ENCODE results near the gene EFCAB9. TPM values are rescaled to one million over a fixed set of nuclear protein-coding genes. Genes with fewer than 3 reads are reported as not detected.

The EFCAB9 gene
- polyA plus RNA-seq, 1 of the 3 experiments (the other 2 are of a cell fraction), result 0.10 TPM

GRCh38 chr5:172207511-172207910, 13.5 kb downstream of the EFCAB9 start:
- Histone ChIP-seq H3F3A (replicated peaks; ENCODE audit: insufficient read depth) (peaks cover 4% of the 10 kb centered on the region), H3K9me2 (no peaks in the 10 kb centered on the region), H3K79me2 (ENCODE audit: insufficient read depth) (peaks cover 25% of the 10 kb centered on the region; the same call in 1 of the 2 replicates), H4K20me1 (ENCODE audit: insufficient read depth) (no peaks in the 10 kb centered on the region), H3K4me1 (ENCODE audit: control insufficient read depth in 1 of 2, insufficient read depth in 2 of 2, low read depth in 1 of 2, low read length in 1 of 2) (no peaks in the 10 kb centered on the region), H3K27me3 (ENCODE audit: insufficient read depth) (no peaks in the 10 kb centered on the region), H3K9ac (no peak overlapping the region), H3K36me3 (replicated peaks in 1 of 2; ENCODE audit: control insufficient read depth in 1 of 2, insufficient read depth in 2 of 2, low read length in 1 of 2) (peaks cover 20 to 33% of the 10 kb centered on the region in 2 experiments), H3K4me2 (no peak overlapping the region), H3K9me3 (no peaks in the 10 kb centered on the region), H3K27ac (ENCODE audit: low read depth in 2 of 2, low read length in 1 of 2) (no peak overlapping the region), H3K4me3 (ENCODE audit: low read depth in 2 of 2, low read length in 1 of 2) (no peak overlapping the region), H2AFZ (ENCODE audit: low read depth) (no peak overlapping the region)
- TF ChIP-seq POLR2AphosphoS5 (IDR thresholded peaks at IDR 0.05; ENCODE audit: low read depth, low read length) (no peak), CHD2 (IDR thresholded peaks at IDR 0.05; ENCODE audit: low read length, partially characterized antibody) (no peak)
- DNase-seq, result no peak
- WGBS (ENCODE audit: low lambda C conversion rate), result 97% methylated on average over 3 of the region's 3 CpGs
- ChIA-PET CTCF (interaction anchor here (1.3 kb wide), 1 partner anchor 86 kb away, joined by 3 read pairs; no protein-coding TSS in a partner anchor), POLR2A (no interaction called here)

DNA sequence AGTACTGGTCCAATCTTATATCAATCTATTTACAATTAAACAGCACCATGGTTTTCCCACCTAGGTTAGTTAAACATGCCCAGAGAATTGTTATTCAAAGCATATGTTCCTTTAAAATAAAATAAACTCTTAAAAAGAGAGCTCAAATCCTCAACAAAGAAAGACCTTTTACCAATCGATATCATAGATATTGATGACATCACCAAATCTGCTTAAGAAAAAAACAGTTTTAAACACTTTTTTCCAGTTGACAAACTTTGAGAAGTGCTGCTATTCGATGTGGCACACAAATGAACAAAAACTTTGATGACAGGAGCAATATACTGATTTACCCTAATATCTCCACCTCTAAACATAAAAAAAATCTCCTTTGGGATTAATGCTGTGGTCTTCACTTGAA, 15.7 kb downstream of the EFCAB9 start:
- peaks cover 4% of the 10 kb centered on the region for H3F3A ChIP-seq (replicated peaks; ENCODE audit: insufficient read depth)
- no peaks in the 10 kb centered on the region; a peak in 1 of 4 replicates for H3K4me1 ChIP-seq (ENCODE audit: control insufficient read depth in 1 of 2, insufficient read depth in 2 of 2, low read depth in 1 of 2, low read length in 1 of 2)
- TF ChIP-seq FOSL2 (IDR thresholded peaks at IDR 0.05; ENCODE audit: borderline replicate concordance, low read depth), result no peak
- no peak overlapping the region for H3K4me3 ChIP-seq (ENCODE audit: low read depth in 2 of 2, low read length in 1 of 2)
- peaks cover 20 to 38% of the 10 kb centered on the region in 2 experiments for H3K36me3 ChIP-seq (replicated peaks in 1 of 2; ENCODE audit: control insufficient read depth in 1 of 2, insufficient read depth in 2 of 2, low read length in 1 of 2)
- H4K20me1 ChIP-seq (ENCODE audit: insufficient read depth), result no peaks in the 10 kb centered on the region
- no peak overlapping the region for H3K9ac ChIP-seq
- no peak for DNase-seq
- no peak overlapping the region for H3K27ac ChIP-seq (ENCODE audit: low read depth in 2 of 2, low read length in 1 of 2)
- POLR2A ChIA-PET, result no interaction called here
- CTCF ChIA-PET, result interaction anchor here (1.3 kb wide), 1 partner anchor 73 kb away, joined by 4 read pairs; no protein-coding TSS in a partner anchor
- WGBS (ENCODE audit: low lambda C conversion rate), result 95% methylated on average over 2 of the region's 2 CpGs
- H3K27me3 ChIP-seq (ENCODE audit: insufficient read depth), result no peaks in the 10 kb centered on the region
- H3K9me3 ChIP-seq, result no peaks in the 10 kb centered on the region
- no peak overlapping the region for H2AFZ ChIP-seq (ENCODE audit: low read depth)
- no peaks in the 10 kb centered on the region for H3K9me2 ChIP-seq
- no peak overlapping the region for H3K4me2 ChIP-seq
- peaks cover 45% of the 10 kb centered on the region; the same call in 1 of the 2 replicates for H3K79me2 ChIP-seq (ENCODE audit: insufficient read depth)

- CTCF ChIA-PET, result interaction anchor here (0.6 to 1.4 kb wide), 5 partner anchors 9 to 293 kb away, joined by 3 to 6 read pairs (median 3); partner anchors contain the start of gene STK10
- TF ChIP-seq CTCF (IDR thresholded peaks at IDR 0.05), result no peak
- TF ChIP-seq RCOR1 (IDR thresholded peaks at IDR 0.05; ENCODE audit: low read length), result no peak
- TF ChIP-seq CHD2 (IDR thresholded peaks at IDR 0.05; ENCODE audit: low read length, partially characterized antibody), result no peak
- no peak for TF ChIP-seq MXI1 (IDR thresholded peaks at IDR 0.05; ENCODE audit: low read depth, low read length)
- no peak for TF ChIP-seq JUND (IDR thresholded peaks at IDR 0.05)
- TF ChIP-seq RFX5 (IDR thresholded peaks at IDR 0.05; ENCODE audit: low read length), result no peak
- no peak for TF ChIP-seq SIN3A (IDR thresholded peaks at IDR 0.05; ENCODE audit: borderline replicate concordance, low read depth, low read length)
- no peak for TF ChIP-seq ELF1 (IDR thresholded peaks at IDR 0.05)
- TF ChIP-seq SMC3 (IDR thresholded peaks at IDR 0.05; ENCODE audit: low read depth, low read length), result no peak
- no peak for TF ChIP-seq FOXJ3 (CRISPR knock-in tag; IDR thresholded peaks at IDR 0.05)
- TF ChIP-seq USF1 (IDR thresholded peaks at IDR 0.05; ENCODE audit: borderline replicate concordance, low read depth), result no peak
- TF ChIP-seq TEAD4 (IDR thresholded peaks at IDR 0.05; ENCODE audit: borderline replicate concordance, insufficient read depth), result no peak
- no peak for TF ChIP-seq GABPA (IDR thresholded peaks at IDR 0.05; ENCODE audit: low read depth)
- no peak for TF ChIP-seq POLR2AphosphoS5 (IDR thresholded peaks at IDR 0.05; ENCODE audit: low read depth, low read length)
- TF ChIP-seq FOSL2 (IDR thresholded peaks at IDR 0.05; ENCODE audit: borderline replicate concordance, low read depth), result no peak
- TF ChIP-seq RAD21 (IDR thresholded peaks at IDR 0.05; ENCODE audit: low read length), result no peak
- TF ChIP-seq ZBTB33 (IDR thresholded peaks at IDR 0.05; ENCODE audit: borderline replicate concordance, low read depth), result no peak
Measured at GRCh38 chr5:172211676-172212075, 17.7 kb downstream of the EFCAB9 start.

More at GRCh38 chr5:172211676-172212075, 17.7 kb downstream of the EFCAB9 start:
- Histone ChIP-seq H3K4me3 (ENCODE audit: low read depth in 2 of 2, low read length in 1 of 2) (no peak overlapping the region), H3K9me2 (no peaks in the 10 kb centered on the region), H3K27me3 (ENCODE audit: insufficient read depth) (no peaks in the 10 kb centered on the region), H3K9me3 (no peaks in the 10 kb centered on the region), H3K9ac (no peak overlapping the region), H3K79me2 (ENCODE audit: insufficient read depth) (peaks cover 64% of the 10 kb centered on the region; the same call in 1 of the 2 replicates), H4K20me1 (ENCODE audit: insufficient read depth) (0 out of 2 replicates have a peak, but pooled peaks cover 10% of the 10 kb centered on the region), H3K4me1 (ENCODE audit: control insufficient read depth in 1 of 2, insufficient read depth in 2 of 2, low read depth in 1 of 2, low read length in 1 of 2) (no peaks in the 10 kb centered on the region; a peak in 1 of 4 replicates), H3K36me3 (replicated peaks in 1 of 2; ENCODE audit: control insufficient read depth in 1 of 2, insufficient read depth in 2 of 2, low read length in 1 of 2) (peaks cover 24 to 45% of the 10 kb centered on the region in 2 experiments), H3K4me2 (no peak overlapping the region), H3K27ac (ENCODE audit: low read depth in 2 of 2, low read length in 1 of 2) (no peak overlapping the region), H2AFZ (ENCODE audit: low read depth) (no peak overlapping the region), H3F3A (replicated peaks; ENCODE audit: insufficient read depth) (peaks cover 4% of the 10 kb centered on the region)
- WGBS (ENCODE audit: low lambda C conversion rate), result 98% methylated on average over 8 of the region's 8 CpGs
- POLR2A ChIA-PET, result no interaction called here
- DNase-seq, result no peak
